OCI-LY1 (cell line): ENCODE measurements around the gene ARHGAP6.

Experiments used
- H2AFZ ChIP-seq: fragments of 200-600 bp; sonication (generic), shearing (Covaris generic); 2 replicates; pipeline ENCODE4 v1.6.0; 2014; ENCODE audit warnings: antibody characterized with exemption, mild to moderate bottlenecking, low read length
- H3F3A ChIP-seq: fragments of 200-600 bp; sonication (generic), shearing (Covaris generic); 2 replicates; pipeline ENCODE4 v1.6.0; 2014; ENCODE audit warnings: mild to moderate bottlenecking, antibody characterized with exemption, low read length, moderate library complexity; ENCODE audit not compliant: insufficient read depth
- H3K27ac ChIP-seq: fragments of 200-600 bp; sonication (generic); 2 replicates; pipeline ENCODE4 v1.5.1; 2014; ENCODE audit warnings: low read length, mixed run types, mild to moderate bottlenecking, low read depth; ENCODE audit not compliant: poor library complexity, severe bottlenecking
- H3K27me3 ChIP-seq: fragments of 200-600 bp; sonication (generic); 2 replicates; pipeline ENCODE4 v1.6.0; 2014; ENCODE audit warnings: antibody characterized with exemption, mild to moderate bottlenecking, low read length, moderate library complexity; ENCODE audit not compliant: insufficient read depth
- H3K36me3 ChIP-seq: fragments of 200-600 bp; sonication (generic); 2 replicates; pipeline ENCODE4 v1.6.1; 2014; ENCODE audit warnings: mild to moderate bottlenecking, antibody characterized with exemption, low read length, moderate library complexity, mixed read lengths; ENCODE audit not compliant: insufficient read depth
- H3K4me1 ChIP-seq: fragments of 200-600 bp; sonication (generic); 2 replicates; pipeline ENCODE4 v1.5.1; 2014; ENCODE audit warnings: mild to moderate bottlenecking, low read length, moderate library complexity; ENCODE audit not compliant: insufficient read depth, severe bottlenecking
- H3K4me2 ChIP-seq: fragments of 200-600 bp; sonication (generic), shearing (Covaris generic); 2 replicates; pipeline ENCODE4 v1.6.1; 2014; ENCODE audit warnings: low read length
- H3K4me3 ChIP-seq: fragments of 200-600 bp; sonication (generic); 2 replicates; pipeline ENCODE4 v1.5.1; 2014; ENCODE audit warnings: low read length, low read depth, mild to moderate bottlenecking, mixed read lengths; ENCODE audit not compliant: poor library complexity, severe bottlenecking
- H3K79me2 ChIP-seq: fragments of 200-600 bp; shearing (Covaris generic); 2 replicates; pipeline ENCODE4 v1.6.1; 2016; ENCODE audit warnings: mixed run types, low read length, mixed read lengths; ENCODE audit not compliant: insufficient read depth
- H3K9ac ChIP-seq: fragments of 200-600 bp; sonication (generic), shearing (Covaris generic); 2 replicates; pipeline ENCODE4 v1.6.1; 2014; ENCODE audit warnings: mild to moderate bottlenecking, low read length, mixed read lengths
- H3K9me2 ChIP-seq: fragments of 200-600 bp; sonication (generic), shearing (Covaris generic); 2 replicates; pipeline ENCODE4 v1.6.1; 2014; ENCODE audit warnings: low read depth, mild to moderate bottlenecking, low read length, mixed read lengths
- H3K9me3 ChIP-seq: fragments of 200-600 bp; shearing (Covaris generic); 2 replicates; pipeline ENCODE4 v1.6.1; 2014; ENCODE audit warnings: low read length, mixed read lengths
- H4K20me1 ChIP-seq: fragments of 200-600 bp; sonication (generic), shearing (Covaris generic); 2 replicates; pipeline ENCODE4 v1.6.0; 2016; ENCODE audit warnings: mild to moderate bottlenecking, low read length; ENCODE audit not compliant: insufficient read depth
- EZH2 ChIP-seq: fragments of 200-600 bp; sonication (generic), shearing (Covaris generic); IDR thresholded peaks from 2 replicates; pipeline ENCODE4 v1.8.0; 2017; ENCODE audit warnings: borderline replicate concordance, mixed run types, mild to moderate bottlenecking, antibody characterized with exemption, low read length, moderate library complexity, mixed read lengths
- TF ChIP-seq, protein P1 (sequence below): fragments of 200-600 bp; sonication (generic), shearing (Covaris generic); IDR thresholded peaks from 2 replicates; pipeline ENCODE4 v1.5.1; 2017; ENCODE audit warnings: mild to moderate bottlenecking, antibody characterized with exemption, low read length, moderate library complexity, mixed read lengths

The ARHGAP6 gene

DNA sequence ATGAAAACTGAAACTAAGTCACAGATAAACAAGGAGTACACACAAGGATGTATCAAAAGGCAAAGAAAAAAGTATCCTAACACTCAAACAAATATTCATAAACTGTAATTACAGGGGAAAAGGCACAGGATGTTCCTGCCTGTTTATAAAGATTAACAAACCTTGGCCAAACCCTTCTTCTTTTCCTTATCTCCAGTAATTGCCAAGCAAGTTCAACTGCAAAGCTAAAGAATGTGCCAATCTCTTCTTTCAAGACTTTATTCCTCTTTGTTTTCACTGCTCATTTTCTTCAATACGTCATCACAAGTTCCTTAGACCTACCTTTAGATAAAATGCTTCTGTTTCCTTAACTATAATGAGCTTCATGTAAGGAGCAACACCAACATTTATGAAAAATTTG is 201.3 kb downstream of the ARHGAP6 start:
- H3K9me2 ChIP-seq, result no peaks in the 10 kb centered on the region
- TF ChIP-seq, protein P1, sequence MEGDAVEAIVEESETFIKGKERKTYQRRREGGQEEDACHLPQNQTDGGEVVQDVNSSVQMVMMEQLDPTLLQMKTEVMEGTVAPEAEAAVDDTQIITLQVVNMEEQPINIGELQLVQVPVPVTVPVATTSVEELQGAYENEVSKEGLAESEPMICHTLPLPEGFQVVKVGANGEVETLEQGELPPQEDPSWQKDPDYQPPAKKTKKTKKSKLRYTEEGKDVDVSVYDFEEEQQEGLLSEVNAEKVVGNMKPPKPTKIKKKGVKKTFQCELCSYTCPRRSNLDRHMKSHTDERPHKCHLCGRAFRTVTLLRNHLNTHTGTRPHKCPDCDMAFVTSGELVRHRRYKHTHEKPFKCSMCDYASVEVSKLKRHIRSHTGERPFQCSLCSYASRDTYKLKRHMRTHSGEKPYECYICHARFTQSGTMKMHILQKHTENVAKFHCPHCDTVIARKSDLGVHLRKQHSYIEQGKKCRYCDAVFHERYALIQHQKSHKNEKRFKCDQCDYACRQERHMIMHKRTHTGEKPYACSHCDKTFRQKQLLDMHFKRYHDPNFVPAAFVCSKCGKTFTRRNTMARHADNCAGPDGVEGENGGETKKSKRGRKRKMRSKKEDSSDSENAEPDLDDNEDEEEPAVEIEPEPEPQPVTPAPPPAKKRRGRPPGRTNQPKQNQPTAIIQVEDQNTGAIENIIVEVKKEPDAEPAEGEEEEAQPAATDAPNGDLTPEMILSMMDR, result no peak
- no peak for TF ChIP-seq EZH2
- no peak overlapping the region for H3K4me2 ChIP-seq
- H2AFZ ChIP-seq, result no peak overlapping the region
- no peak overlapping the region for H3K9ac ChIP-seq
- no peaks in the 10 kb centered on the region for H4K20me1 ChIP-seq
- no peak overlapping the region for H3K4me3 ChIP-seq
- H3K27me3 ChIP-seq, result no peaks in the 10 kb centered on the region
- no peaks in the 10 kb centered on the region for H3K79me2 ChIP-seq
- H3K9me3 ChIP-seq, result no peaks in the 10 kb centered on the region
- H3K36me3 ChIP-seq, result no peaks in the 10 kb centered on the region
- H3K27ac ChIP-seq, result no peak overlapping the region
- H3K4me1 ChIP-seq, result no peaks in the 10 kb centered on the region
- H3F3A ChIP-seq, result no peaks in the 10 kb centered on the region

DNA sequence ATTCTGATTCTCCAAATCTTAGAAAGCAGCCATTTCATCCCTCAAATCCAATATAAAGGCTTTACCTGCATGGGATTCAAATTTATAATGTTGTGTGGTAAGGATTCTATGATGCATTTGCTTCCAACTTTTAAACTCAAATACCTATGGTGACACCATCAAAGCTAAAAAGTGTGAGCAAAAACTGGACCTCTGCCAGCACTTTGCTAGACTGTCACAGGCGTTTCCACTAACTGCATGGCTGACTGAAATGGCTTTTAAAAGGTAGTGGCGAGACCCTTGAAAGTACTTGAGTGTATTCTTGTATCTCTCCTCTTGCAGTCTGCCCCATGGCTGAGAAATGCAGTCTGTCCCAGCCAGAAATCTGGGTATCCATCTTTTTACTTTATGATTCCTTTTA is 203.1 kb downstream of the ARHGAP6 start:
- Histone ChIP-seq H3K9ac (no peak overlapping the region), H3K27me3 (no peaks in the 10 kb centered on the region), H3K9me2 (no peaks in the 10 kb centered on the region), H3K9me3 (no peaks in the 10 kb centered on the region), H3K4me1 (no peaks in the 10 kb centered on the region), H3K4me3 (no peak overlapping the region), H3K27ac (no peak overlapping the region), H2AFZ (no peak overlapping the region), H3K4me2 (no peak overlapping the region), H3K36me3 (no peaks in the 10 kb centered on the region), H4K20me1 (no peaks in the 10 kb centered on the region), H3F3A (no peaks in the 10 kb centered on the region), H3K79me2 (no peaks in the 10 kb centered on the region)
- TF ChIP-seq, protein P1, result no peak
- TF ChIP-seq EZH2, result no peak

- no peaks in the 10 kb centered on the region for H3K27me3 ChIP-seq
- H3K4me2 ChIP-seq, result no peak overlapping the region
- no peaks in the 10 kb centered on the region for H4K20me1 ChIP-seq
- no peaks in the 10 kb centered on the region for H3K9me3 ChIP-seq
- no peak overlapping the region for H2AFZ ChIP-seq
- no peak overlapping the region for H3K27ac ChIP-seq
- H3K4me3 ChIP-seq, result no peak overlapping the region
- no peaks in the 10 kb centered on the region for H3F3A ChIP-seq
- H3K79me2 ChIP-seq, result no peaks in the 10 kb centered on the region
- no peaks in the 10 kb centered on the region for H3K9me2 ChIP-seq
- no peaks in the 10 kb centered on the region for H3K4me1 ChIP-seq
- no peak overlapping the region for H3K9ac ChIP-seq
- H3K36me3 ChIP-seq, result no peaks in the 10 kb centered on the region
- TF ChIP-seq EZH2, result no peak
- TF ChIP-seq, protein P1, result no peak
These were observed 203.6 kb downstream of the ARHGAP6 start for GRCh38 chrX:11462136-11462535.
